HG02623 (cell line): ENCODE results near the gene UGDH.
"Not testable (repeated sequence)": the region's sequence is repeated elsewhere in the genome, so short reads cannot be mapped to it uniquely, and the experiment has no call there.

Source experiments
- ATAC-seq: cut with Tn5 transposase; IDR thresholded peaks from one replicate; pipeline ENCODE4 v1.9.1; 2021; ENCODE audit warnings: moderate library complexity; ENCODE audit not compliant: unreplicated experiment

Gene UGDH

DNA sequence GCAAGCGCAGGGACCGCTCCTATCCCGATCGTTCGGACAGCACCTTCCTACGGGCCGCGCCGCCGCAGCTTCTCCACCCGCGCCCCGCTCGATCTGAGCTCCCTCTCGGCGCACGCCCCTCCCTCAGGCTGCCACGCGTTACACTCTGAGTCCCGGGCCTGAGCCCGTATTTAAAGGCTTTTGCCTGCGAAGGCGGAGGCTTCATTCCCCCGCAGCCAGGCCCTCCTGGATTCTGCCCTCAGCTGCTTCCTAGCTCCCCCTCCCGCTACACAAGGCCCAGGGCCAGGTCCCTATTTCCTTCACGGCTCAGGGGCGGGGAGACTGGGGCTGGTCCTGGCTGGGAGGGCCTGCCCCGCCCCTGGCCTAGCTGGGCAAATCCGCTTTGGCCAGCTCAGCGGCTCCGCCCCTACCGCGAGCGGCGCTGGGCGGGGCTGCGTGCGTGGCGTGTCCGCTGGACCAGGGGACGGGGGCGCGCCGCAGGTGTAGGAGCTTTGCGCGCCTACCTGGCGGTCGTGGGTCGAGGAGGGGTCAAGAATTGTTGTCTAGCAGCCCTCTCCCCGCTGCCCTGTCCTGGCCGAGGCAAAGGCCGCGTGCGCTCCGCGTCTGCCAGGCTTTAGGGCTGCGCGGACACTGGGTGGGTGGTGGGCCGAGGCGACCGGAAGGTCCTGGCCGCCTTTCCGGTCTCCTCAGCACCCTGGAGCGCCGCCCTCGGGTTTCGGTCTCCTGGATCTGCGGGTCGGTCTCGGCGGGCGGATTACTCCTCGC is at the start of gene UGDH:
Gene UGDH (minus strand): TSS at position 144 of the 765 bp plus-strand sequence. CDS start 5,927 bp downstream, outside the sequence.
- ATAC-seq: peak; percentile 94

DNA sequence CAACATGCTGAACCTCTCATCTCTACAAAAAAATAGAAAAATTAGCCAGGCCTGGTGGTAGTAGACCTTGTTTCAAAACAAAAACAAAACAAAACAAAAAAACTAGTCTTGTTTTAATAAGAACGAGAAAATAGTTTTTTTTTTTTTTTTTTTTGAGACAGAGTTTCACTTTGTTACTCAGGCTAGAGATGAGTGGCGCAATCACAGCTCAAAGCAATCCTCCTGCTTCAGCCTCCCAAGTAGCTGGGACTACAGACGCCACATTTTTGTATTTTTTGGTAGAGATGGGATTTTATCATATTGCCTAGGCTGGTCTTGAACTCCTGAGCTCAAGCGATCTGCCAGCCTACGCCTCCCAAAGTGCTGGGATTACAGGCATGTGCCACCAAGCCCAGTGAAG is 47.7 kb upstream of the UGDH start:
- ATAC-seq: no peak

DNA sequence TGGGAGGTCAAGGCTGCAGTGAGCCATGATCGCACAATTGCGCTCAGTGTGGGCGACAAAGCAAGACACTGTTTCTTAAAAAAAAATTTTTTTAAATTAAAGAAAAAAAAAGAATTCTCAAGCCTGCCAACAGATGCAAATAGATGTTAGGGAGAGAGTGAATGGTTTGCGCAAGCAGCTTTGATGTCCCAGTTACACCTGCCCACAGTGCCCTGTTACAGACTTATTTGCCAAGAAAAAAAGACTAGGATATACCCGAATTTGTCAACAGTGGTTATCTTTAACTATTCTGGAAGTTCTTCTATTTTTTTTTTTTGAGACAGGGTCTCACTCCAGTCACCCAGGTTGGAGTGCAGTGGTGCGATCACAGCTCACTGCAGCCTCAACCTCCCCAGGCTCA is 44.3 kb upstream of the UGDH start:
- no peak for ATAC-seq

DNA sequence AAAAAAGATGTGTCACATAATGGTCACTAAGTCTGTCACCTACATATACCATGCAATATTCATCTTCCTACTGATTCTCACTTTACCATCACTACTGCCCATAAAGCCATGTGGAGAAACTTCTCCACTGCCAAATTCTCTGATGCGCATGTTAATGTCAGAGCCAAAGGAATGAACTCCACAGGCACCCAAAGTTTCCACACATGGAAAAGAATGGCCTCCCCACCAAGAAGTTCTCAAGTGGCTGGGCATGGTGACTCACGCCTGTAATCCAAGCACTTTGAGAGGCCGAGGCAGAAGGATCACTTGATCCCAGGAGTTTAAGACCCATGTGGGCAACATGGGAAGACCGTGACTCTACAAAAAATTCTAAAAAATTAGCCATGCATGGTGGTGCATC is 43.8 kb upstream of the UGDH start:
- no peak for ATAC-seq

DNA sequence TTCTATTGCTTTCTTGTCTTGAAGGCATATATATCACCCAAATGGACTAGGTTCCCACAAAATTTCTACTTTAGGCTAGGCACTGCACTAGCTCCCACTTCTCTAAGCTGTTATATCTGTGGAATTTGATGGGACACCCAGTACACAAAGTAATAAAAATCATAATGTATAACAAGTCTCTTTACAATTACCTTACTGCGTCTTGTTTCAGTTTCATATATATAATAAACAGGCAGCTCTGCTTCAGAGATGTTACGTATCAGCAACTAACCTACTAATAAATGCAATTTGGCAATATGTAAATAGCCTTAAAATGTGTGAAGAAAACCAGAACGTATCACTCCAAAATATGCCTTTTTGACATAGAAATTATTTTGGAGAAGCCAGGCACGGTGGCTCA is 42.0 kb upstream of the UGDH start:
- ATAC-seq: no peak

DNA sequence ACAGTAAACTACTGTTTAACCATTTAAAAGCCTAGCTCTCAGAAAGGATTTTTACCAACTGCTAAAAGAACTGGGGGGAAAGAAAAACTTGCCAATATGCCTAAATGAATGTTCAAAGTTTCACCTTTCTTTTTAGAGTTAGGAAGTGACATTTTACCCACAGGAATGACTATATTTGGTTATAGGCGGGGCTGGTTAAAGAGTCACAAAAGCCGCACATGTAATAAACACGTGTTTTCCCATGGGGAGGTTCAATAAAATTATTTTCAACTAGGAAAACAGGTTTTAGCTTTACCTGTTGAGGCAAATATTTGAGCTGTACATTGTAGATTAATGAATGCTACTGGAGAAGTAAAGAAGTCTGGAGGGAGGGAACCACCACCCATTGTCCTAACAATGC is 41.6 kb upstream of the UGDH start:
- no peak for ATAC-seq

DNA sequence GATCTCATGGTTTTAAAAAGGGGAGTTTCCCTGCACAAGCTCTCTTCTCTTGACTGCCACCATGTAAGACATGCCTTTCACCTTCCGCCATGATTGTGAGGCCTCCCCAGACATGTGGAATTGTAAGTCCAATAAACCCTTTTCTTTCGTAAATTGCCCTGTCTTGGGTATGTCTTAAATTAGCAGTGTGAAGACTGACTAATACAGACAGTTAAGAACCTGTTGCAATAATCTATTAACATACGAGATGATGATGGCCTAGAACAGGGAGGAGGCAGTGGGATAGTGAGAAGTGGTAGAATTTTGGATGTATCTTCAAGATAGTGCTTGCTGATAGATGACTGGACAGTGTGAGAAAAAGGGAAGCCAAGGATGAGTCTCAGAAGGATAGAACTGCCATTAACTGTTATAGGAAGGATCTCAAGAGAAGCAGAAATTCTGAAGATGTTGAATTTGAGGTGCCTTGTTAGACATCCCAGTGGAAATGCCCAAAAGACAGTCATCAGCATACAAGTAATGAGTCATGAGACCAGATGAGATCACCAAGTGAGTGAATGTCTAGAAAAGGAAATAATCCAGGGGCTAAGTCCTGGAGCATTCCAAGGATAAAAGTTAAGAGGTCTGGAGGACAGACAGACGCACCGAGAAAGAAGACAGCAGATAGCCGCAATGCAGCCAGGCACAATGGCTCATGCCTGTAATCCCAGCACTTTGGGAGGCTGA is 38.8 kb upstream of the UGDH start:
- ATAC-seq: no peak

DNA sequence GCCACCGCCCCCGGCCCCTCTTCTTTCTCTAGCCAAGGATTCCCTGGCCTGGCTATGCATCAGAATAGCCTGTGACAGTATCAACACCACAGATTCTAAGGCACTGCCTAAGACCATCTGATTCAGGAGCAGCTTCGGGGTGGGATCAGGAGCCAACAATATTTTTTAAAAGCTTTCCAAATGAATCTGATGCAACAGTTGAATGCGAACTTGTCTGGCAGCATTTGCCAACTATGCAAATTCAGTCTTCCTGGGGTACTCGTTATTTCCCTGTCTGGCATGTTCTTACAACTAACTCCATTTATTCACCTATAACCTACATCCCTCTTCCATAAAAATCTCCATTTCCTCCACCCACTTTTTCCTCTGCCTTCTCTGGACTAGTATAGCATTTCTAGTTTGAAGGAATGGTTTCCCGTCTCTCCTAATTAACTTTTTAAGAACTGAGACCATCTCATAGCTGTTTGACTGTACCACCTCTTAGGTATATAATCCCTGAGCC is 36.2 kb upstream of the UGDH start:
- no peak for ATAC-seq

DNA sequence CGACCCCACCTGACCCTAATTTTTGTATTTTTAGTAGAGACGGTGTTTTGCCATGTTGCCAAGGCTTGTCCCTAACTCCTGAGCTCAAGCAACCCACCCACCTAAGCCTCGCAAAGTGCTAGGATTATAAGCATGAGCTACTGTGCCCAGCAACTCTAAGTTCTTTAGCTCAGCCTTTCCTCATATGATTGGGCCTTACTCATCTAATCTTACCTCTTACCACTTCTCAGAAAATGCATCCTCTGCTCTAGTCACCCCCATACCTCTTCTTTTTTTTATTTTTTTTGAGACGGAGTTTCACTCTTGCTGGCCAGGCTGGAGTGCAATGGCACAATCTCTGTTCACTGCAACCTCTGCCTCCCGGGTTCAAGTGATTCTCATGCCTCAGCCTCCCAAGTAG is 35.6 kb upstream of the UGDH start:
- ATAC-seq: no peak

DNA sequence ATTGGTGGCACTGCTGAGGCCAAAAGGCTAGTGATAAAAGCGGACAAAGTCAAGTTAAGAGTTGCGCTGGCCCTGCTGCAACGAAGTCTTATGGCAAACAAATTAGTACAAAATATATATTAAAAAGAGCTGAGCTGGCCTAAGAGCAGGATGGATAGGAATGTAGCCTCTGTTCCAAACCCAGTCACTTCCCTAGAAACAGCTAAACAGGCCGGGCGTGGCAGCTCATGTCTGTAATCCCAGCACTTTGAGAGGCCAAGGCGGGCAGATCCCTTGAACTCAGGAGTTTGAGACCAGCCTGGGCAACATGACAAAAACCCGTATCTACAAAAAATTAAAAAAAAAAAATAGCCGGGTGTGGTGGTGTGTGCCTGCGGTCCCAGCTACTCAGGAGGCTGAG is 32.4 kb upstream of the UGDH start:
- ATAC-seq: no peak

DNA sequence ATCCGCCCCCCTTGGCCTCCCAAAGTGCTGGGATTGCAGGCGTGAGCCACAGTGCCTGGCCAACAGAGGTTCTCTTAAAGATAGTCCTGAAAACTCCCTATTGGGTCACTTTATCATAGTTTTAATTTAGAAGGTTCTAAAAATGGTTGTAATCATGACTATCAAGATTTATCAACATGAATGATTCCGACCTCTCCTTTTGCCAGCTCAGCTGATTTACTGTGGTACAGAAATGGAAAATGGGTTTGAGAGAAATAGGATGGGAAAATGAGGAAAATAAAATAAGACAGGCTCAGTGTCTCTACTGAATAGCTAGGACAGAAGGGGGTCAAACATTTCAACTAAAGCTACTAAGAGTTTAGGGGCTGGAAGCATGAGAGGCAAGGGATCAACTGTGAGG is 28.2 kb upstream of the UGDH start:
- ATAC-seq: no peak

DNA sequence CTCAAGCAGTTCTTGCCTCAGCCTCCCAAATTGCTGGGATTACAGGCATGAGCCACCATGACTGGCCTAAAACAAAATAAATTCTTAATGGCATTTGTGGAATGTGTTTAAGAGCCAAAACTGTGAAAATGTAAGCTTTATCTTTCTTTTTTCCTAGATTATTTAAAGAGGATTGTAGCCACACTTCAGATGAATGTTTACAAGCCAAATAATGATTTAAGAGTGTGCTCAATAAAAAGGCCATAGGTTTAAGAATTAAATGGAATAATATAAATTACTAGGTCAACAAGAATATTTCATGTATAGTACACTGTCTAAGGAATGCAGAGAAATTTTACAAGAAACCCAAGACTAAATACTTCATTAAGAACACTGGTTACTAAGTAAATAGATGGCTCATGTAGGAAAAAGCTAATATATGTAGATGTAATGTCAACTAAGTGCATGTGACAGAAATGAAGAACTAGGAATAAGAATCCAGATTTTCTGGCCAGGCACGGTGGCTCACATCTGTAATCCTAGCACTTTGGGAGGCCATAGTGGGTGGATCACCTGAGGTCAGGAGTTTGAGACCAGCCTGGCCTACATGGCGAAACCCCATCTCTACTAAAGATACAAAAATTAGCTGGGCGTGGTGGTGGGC is 21.3 kb upstream of the UGDH start:
- ATAC-seq: no peak

DNA sequence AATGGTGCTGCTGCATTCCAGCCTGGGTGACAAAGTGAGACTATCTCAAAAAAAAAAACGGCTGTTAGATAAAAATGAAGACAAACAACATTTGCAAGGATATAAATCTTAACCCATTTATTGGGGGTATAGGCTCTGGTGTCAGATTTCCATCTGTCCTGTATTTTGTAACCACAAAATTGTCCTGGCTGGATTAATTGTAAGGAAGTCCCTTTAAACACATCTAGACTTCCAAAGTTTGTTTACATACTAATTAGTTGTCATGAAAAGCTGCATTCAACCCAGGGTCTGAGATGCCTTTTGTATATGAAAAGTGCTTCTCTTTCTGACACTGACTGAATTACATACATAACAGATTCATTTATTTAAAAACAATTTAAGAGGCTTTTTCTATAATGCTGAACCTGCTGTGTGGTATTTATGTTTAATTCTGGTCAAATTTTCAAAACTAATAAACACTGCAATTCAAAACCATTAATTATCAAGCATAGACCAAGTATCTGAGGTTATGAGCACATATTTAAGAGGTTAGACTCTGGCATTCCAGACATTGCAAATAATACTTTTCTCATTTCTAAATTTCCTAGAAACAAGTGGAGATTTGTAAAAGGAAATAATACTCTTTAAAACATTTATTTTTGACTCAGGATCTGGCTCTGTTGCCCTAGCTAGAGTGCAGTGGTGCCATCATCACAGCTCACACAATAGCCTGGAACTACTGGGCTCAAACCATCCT is 17.5 kb upstream of the UGDH start:
- no peak for ATAC-seq

DNA sequence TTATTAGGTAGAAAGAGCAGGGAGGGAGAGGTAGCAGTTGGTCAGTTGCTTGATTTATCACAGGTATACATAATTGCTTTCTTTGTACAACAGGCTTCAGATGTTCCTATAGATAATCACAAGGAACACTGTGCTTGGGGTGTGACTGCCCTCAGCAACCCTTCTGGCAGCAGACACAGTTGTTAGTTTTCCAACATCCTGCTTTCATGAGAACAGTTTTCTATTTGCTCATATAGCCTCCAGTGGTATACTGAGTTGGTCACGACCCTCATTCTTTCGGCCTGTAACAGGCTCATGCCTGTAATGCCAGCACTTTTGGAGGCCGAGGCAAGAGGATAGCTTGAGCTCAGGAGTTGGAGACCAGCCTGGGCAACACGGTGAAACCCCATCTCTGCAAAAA is 16.8 kb upstream of the UGDH start:
- ATAC-seq: not testable (repeated sequence)

DNA sequence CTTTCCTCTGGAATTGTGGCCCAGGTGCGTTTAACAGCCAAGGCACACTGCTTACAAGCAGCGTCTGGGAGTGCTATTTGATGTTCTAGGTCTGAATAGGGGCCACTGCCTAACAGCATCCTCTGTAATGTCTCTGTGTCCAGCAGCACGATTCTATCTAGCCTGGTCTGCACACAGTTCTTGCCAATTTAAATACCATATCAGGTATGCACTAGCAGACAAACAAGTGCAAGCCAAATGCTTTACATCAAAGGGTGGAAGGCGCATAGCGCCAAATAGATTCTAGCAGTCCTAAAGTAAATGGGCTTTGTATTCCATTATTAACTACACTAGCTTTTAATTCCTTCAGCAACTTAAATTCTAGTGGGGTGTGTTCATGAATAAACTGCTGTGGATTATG is 15.8 kb upstream of the UGDH start:
- ATAC-seq: no peak

DNA sequence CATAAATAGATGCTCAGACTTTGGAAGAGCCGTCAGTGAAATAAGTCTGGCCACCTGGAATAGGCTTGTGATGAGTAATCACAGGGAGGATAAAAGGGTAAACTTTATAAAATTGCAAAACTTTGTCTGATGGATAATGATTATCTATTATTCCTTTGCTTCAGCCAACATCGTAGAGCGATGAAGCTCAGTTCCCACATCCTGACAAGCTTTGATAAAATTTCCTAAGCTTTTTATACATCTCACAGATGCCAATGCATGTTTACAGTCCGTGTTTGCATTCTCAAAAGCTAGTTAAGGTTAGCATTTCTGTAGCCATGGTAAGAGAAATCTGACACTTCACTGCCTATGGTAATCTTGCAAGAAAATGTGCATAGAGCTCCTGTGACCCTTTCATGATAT is 15.4 kb upstream of the UGDH start:
- ATAC-seq: no peak

DNA sequence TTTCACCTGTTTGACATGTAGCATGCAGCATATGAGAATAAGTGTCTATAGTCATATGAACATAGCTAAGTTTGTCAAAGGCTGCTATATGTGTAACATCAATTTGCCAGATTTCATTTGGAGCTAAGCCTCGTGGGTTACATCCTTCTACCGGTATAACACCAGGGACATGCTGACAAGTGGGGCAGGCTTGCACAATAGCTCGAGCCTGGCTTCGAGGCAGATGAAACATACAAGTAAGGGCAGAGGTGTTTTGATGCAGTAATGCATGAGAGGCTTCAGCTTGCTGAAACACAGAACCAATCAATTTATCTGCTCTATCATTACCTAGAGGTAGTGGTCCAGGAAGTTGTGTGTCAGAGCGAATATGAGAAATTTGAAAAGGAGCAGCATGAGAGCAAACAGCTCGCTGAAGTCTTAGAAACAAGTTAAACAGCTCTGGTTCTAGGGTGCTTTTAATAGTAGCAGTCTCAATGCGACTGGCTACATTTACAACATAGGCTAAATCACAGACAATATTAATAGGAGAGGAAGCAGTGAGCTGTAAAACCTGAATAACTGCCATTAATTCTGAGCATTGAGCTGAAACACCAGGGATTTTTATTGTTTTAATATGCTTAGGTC is 14.9 kb upstream of the UGDH start:
- no peak for ATAC-seq

DNA sequence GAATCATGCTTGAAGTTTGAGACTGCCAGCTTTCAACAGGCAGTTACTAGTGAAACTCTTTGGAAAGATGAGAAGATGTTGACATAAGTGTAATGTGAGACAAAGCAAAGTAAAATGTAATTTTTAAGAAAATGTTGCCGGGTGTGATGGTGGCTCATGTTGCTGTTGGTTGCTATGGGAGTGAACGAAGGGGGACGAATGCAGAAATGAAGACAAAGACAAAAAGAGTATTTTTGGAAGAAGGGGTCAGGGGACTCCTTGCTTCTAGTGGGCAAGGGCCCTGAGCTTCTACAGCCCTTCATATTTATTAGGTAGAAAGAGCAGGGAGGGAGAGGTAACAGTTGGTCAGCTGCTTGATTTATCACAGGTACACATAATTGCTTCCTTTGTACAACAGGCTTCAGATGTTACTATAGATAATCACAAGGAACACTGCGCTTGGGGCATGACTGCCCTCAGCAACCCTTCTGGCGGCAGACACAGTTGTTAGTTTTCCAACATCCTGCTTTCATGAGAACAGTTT is 11.9 kb upstream of the UGDH start:
- ATAC-seq: no peak

DNA sequence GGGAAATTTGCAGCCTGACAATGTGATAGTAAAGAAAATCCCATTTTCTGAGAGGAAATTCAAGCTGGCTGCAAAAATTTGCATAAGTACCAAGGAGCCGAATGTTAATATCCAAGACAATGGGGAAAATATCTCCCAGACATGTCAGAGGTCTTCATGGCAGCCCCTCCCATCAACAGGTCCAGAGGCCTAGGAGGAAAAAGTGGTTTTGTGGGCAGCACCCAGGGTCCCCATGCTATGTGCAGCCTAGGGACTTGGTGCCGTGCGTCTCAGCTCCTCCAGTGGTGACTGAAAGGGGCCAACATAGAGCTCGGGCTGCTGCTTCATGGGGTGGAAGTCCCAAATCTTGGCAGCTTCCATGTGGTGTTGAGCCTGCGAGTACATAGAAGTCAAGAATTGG is 6.3 kb upstream of the UGDH start:
- no peak for ATAC-seq

DNA sequence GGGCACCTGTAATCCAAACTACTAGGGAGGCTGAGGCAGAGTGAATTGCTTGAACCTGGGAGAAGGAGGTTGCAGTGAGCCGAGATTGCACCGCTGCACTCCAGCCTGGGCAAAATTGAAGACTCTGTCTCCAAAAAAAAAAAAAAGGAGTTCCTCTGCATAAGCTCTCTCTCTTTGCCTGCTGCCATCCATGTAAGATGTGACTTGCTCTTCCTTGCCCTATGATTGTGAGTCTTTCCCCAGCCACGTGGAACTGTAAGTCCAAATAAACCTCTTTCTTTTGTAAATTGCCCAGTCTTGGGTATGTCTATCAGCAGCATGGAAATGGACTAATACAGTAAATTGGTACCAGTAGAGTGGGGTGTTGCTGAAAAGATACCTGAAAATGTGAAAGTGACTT is 5.0 kb upstream of the UGDH start:
- not testable (repeated sequence) for ATAC-seq

DNA sequence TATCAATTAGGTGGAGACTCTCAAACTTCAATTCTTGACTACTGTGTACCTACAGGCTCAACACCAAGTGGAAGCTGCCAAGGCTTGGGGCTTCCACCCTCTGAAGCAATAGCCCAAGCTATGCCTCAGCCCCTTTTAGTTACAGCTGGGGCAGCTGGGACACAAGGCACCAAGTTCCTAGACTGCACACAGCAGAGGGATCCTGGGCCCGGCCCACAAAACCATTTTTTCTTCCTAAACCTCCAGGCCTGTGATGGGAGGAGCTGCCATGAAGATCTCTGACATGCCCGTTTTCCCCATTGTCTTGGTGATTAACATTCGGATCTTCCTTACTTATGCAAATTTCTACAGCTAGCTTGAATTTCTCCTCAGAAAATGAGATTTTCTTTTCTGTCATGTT is 3.4 kb upstream of the UGDH start:
- ATAC-seq: no peak
